ENCODE measurements around the gene ABCB4.
A peak's percentile ranks its signal among the peaks of the same experiment; 100 is the strongest.

ABCB4 gene

DNA sequence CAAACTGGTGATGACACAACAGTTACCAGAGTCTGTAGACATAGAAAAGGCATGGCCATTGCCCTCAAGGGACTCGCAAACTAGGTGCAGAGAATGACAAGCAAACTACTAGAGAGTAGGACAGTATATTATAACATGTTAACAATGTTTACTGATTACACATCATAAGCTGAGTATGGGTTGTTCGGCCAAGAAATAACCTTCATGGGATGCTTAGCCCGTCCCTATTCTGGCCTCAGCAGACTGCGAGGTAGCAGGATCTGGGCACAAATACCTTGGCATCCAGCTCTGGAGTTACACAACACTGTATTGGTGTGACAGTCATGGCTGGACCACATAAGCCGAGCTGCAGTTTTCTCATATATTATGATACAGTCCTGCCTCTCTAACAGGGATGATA lies 51.4 kb downstream of the ABCB4 start:
- DNase-seq (ENCODE audit: low read depth in 2 of 2) = no peak

- no peak for DNase-seq (ENCODE audit: low read depth in 2 of 2)
Observed at GRCh38 chr7:87420173-87420572, 55.3 kb downstream of the ABCB4 start.

GRCh38 chr7:87416682-87417587 lies 58.5 kb downstream of the ABCB4 start:
- peak; percentile 38 to 56 for DNase-seq (ENCODE audit: low read depth in 2 of 2)

- no peak for DNase-seq (ENCODE audit: low read depth in 2 of 2)
Observed at GRCh38 chr7:87414794-87415188, 60.7 kb downstream of the ABCB4 start.

- DNase-seq (ENCODE audit: low read depth in 2 of 2) = no peak
Observed at GRCh38 chr7:87413951-87414793, 61.3 kb downstream of the ABCB4 start.

DNA sequence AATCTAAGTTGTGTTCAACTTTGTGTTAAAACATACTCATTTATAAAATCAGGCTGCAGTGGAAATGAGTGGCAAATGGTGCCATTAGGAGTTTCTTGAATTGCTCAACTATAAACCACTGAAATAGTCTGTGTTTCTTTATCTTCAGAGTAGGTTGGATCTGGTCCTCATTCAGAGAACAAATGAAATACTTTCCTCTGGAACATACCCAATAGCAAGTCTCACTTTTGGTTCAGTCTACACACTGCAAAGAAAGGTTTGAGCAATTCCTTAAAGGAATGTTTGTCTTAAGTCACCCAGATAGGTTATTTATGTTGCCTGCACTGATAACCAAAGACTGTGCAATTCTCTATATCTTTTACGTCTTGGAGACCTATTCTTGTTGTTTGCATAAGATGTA lies 62.5 kb downstream of the ABCB4 start:
- no peak for DNase-seq (ENCODE audit: low read depth in 2 of 2)

- DNase-seq (ENCODE audit: low read depth in 2 of 2) = no peak
Observed at GRCh38 chr7:87411186-87411585, 64.3 kb downstream of the ABCB4 start.

DNA sequence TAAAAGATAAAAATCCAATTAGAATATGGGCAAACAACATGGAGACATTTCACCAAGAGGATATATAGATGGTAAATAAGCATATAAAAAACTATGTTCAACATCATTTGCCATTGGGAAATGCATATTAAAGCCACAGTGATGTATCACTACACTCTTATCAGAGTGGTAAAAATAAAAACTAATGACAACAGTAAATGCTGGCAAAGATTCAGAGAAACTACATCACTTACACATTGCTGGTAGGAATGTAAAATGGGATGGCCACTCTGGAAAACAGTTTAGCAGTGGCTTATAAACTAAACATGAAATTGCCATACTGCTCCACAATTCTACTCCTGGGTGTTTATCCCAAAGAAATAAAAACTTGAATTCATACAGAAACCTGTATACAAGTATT lies 70.8 kb downstream of the ABCB4 start:
- DNase-seq (ENCODE audit: low read depth in 2 of 2) = no peak

DNA sequence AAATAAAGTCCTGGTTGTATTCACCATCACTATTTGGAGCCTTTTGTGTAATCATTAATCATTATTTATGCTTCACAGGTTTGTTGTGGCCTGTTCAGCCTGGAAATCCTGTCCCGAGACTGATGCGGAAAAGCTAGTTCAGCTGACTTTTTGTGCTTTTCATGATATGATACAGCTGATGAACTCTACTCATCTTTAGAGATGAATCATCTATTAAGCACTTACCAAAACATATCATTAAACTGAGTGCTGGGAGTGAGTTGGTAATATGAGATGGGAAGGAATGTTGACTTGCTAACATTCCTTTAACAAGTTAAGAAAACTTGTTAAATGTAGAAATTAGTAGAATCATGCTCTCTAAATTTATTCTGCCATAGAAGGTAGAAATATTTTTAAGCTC lies 77.0 kb downstream of the ABCB4 start:
- DNase-seq (ENCODE audit: low read depth in 2 of 2) = no peak

- no peak for DNase-seq (ENCODE audit: low read depth in 2 of 2)
Observed at GRCh38 chr7:87395442-87396020, 79.9 kb downstream of the ABCB4 start.

GRCh38 chr7:87391020-87391701 lies 84.3 kb downstream of the ABCB4 start:
- no peak for DNase-seq (ENCODE audit: low read depth in 2 of 2)

DNA sequence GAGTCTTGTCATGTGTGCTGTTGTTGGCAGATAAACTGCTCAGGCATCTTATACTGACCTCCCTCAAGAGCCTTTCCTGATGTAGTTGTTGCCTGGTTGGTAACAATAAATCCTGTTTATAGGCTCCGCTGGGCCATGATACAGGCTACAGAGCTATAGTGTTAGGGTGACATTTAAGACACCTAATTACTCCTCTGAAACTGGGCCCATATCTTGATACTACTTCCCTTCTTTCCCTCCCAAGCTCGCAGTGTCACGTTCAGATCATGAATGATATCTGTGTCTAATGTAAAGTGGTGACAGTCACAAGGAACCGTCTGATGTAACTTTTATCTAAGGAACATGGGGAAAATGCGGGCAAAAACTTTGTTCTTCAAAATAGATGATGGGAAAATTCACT lies 94.6 kb downstream of the ABCB4 start:
- DNase-seq (ENCODE audit: low read depth in 2 of 2) = no peak

DNA sequence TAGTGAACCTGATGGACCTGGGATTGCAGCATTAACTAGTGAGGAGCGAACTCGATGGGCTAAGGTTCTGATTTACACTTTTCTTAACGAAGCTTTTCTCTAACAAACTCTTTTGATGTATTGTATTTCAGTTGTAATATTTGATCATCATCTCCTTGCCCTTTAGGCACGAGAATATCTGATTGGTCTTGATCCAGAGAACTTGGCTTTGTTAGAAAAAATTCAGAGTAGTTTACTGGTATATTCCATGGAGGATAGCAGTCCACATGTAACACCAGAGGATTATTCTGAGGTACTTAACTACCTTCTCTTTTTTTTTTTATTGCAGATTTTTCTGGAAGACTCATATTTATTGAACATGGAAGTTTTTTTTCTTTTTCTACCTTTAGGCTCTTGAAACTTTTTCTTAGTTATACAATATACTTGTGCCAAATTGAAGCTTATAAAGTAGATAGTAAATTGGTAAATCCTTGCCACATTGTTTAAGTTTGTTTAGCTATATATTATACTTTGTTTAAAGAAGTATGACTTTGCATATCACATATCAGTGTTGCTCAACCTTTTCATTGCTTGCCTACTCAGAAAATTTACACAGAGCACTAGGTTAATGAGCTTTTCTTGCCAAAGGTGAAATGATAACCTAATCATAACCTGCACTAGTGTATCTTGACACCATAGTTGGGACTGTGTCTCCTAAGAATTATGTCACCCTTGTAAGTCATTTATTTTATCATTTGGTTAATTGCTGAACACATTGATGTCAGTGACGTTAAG lies 99.6 kb downstream of the ABCB4 start:
- no peak for DNase-seq (ENCODE audit: low read depth in 2 of 2)

GRCh38 chr7:87370660-87371180 lies 104.8 kb downstream of the ABCB4 start:
- DNase-seq (ENCODE audit: low read depth in 2 of 2) = no peak

DNA sequence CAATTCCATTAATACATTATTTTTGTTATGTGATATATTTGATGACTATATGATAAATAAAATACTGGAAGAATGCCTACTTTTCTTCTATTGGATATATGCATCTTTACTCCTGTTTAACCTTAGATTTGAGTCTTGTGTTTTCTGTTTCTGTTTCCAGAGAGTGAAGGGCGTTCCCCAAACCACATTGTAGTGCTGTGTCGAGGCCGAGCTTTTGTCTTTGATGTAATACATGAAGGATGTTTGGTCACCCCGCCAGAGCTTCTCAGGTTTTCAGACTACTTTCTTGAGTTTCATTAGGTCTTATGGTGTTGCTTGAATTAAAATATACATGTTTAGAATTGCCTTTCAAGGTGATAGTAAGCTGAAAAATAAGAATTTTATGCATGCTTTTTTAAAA lies 106.3 kb downstream of the ABCB4 start:
- no peak for DNase-seq (ENCODE audit: low read depth in 2 of 2)

- DNase-seq (ENCODE audit: low read depth in 2 of 2) = no peak
Observed at GRCh38 chr7:87364246-87364645, 111.2 kb downstream of the ABCB4 start.

DNA sequence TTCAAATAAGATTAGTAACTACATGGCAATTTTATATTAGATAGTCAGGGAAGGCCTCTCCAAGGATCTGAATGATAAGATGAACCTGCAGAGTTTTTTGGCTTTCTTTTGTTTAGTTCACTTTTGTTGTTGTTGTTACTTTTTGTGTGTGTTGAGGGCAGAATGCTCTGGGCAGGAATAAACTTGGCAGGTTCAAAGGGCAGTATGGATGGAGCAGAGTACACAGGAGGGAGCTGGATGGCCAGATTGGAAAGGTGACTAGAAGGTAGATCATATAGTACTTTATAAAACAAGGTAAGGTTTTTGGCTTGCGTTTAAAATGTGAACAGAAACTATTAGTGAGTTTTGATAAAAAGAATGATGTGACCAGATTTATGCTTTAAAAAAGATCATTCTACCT lies 112.1 kb downstream of the ABCB4 start:
- DNase-seq (ENCODE audit: low read depth in 2 of 2) = no peak

DNA sequence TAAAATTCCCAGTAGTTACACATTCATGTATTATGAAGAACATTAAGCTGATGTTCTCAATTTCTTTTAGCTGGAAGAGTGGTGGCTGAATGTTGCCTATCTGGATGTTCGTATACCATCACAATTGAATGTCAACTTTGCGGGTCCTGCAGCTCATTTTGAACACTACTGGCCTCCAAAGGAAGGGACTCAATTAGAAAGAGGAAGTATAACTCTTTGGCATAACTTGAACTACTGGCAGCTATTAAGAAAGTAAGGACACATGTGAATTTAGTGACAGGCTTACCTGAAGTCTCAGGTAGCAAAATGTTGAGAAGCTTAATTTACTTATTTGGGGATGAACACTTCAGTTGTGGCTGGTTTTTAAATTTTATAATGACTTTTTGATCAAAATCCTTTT lies 114.2 kb downstream of the ABCB4 start:
- DNase-seq (ENCODE audit: low read depth in 2 of 2) = no peak

DNA sequence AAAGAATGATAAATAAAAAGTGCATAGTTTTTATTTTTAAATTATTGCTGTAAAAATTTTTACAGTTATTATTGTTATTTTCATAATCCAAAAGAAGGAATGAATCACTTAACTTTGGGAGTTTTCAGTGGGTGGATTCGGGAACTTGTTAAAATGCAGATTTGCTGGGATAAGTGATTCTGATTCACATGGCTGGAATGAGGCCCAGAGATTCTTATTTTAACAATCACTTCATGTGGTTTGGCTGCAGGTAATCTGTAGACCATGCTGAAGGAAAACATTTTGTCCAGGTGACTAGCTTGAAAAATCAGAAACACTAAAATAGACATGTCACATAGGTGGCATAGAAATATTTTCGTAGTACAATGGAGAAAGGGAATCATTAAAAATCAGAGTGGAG lies 116.1 kb downstream of the ABCB4 start:
- DNase-seq (ENCODE audit: low read depth in 2 of 2) = no peak

- no peak for DNase-seq (ENCODE audit: low read depth in 2 of 2)
Observed at GRCh38 chr7:87356448-87356847, 119.0 kb downstream of the ABCB4 start.

DNA sequence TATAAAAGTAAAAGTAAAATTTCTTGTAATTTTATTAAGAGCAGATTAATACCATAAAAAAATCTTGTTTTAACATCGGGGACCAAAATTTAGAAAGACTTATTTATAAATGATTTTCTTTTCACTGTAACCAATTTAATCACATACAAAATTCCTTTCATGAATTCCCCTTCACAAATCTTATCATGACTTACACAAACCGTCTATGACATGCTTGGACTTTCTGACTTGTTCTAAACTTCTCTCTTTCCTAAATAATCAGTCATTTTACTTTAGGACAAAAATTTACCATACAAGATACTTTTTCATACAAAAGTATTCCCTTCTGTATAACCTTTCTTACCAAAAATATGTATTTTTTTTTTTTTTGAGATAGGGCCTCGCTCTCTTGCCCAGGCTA lies 120.7 kb downstream of the ABCB4 start:
- DNase-seq (ENCODE audit: low read depth in 2 of 2) = no peak
